Upper lobe of left lung (tissue), 6 donors: ENCODE data around the gene DMC1. TPM values are rescaled to one million over a fixed set of nuclear protein-coding genes. Genes with fewer than 3 reads are reported as not detected.

Experiments used
- ATAC-seq, 2 donors: fragments of 200-7000 bp; cut with Tn5 transposase; one replicate each; pipeline ENCODE4 v1.9.1; 2022; ENCODE audit warnings: mild to moderate bottlenecking in 2 of 2, moderate library complexity in 2 of 2; ENCODE audit not compliant: low FRiP score in 2 of 2
- DNase-seq, 2 donors: peaks; one replicate each; pipeline ENCODE4 v3.0.0-alpha.2; 2019 to 2020
- H3K27ac ChIP-seq, 4 donors: fragments of 200-600 bp; sonication (generic); one replicate each; pipeline ENCODE4 v1.5.1; 2016 to 2019
- H3K27me3 ChIP-seq, 4 donors: fragments of 200-600 bp; sonication (generic); one replicate each; pipeline ENCODE4 v1.5.1; 2017 to 2019
- H3K36me3 ChIP-seq, 4 donors: fragments of 200-600 bp; sonication (generic); one replicate each; pipeline ENCODE4 v1.5.1; 2016 to 2019
- H3K4me1 ChIP-seq, 4 donors: fragments of 200-600 bp; sonication (generic); one replicate each; pipeline ENCODE4 v1.5.1; 2018 to 2019
- H3K4me3 ChIP-seq, 4 donors: fragments of 200-600 bp; sonication (generic); one replicate each; pipeline ENCODE4 v1.5.1; 2017 to 2019; ENCODE audit warnings: mild to moderate bottlenecking in 2 of 4, moderate library complexity in 1 of 4
- H3K9me3 ChIP-seq, 4 donors: fragments of 200-600 bp; sonication (generic); one replicate each; pipeline ENCODE4 v1.5.1; 2018 to 2019
- EP300 ChIP-seq, 4 donors: sonication (generic); formaldehyde crosslinking; IDR thresholded peaks; one replicate each; pipeline ENCODE4 v1.5.1; 2017; ENCODE audit warnings: antibody characterized with exemption in 4 of 4, control low read depth in 2 of 4
- POLR2A ChIP-seq, 4 donors: fragments of 450-650 bp; IDR thresholded peaks; one replicate each; pipeline ENCODE4 v1.5.1; 2016 to 2017; ENCODE audit warnings: antibody characterized with exemption in 4 of 4, mild to moderate bottlenecking in 2 of 4
- POLR2AphosphoS5 ChIP-seq, 2 donors: sonication (generic); formaldehyde crosslinking; IDR thresholded peaks; one replicate each; pipeline ENCODE4 v1.5.1; 2017; ENCODE audit warnings: antibody characterized with exemption in 2 of 2
- WGBS, 2 donors: methylation state at CpG; one replicate each; pipeline ENCODE4 v1.1.5; 2017 to 2018; 5-methylcytosine and 5-hydroxymethylcytosine counted together
- total RNA-seq, 6 donors: library from RNA; depleted of rRNA in 4 of 6; stranded (reverse); fragments of >200 nt in 4 of 6; gene quantifications; one replicate each; pipeline versions ENCODE4 v1.1.0 to v1.2.1, GENCODE V29; 2016 to 2021
- TF ChIP-seq, protein P1 (sequence below), 6 experiments: fragments of 450-650 bp in 4 of 6; fragments of 200-600 bp in 2 of 6; sonication (generic) in 2 of 6; IDR thresholded peaks; one replicate each; pipeline ENCODE4 v1.5.1; 2016 to 2019; ENCODE audit warnings: antibody characterized with exemption in 6 of 6
- donor health status: DM: no; HTN: no; CAD: no; lungs with moderate emphysema.
- donor health status: DM: no; HTN: yes; CAD: no; lungs with severe emphysema.

DMC1 gene
- total RNA-seq, 6 donors from 2014 or later = 0.33 to 12.3 (median 1.2) TPM

DNA sequence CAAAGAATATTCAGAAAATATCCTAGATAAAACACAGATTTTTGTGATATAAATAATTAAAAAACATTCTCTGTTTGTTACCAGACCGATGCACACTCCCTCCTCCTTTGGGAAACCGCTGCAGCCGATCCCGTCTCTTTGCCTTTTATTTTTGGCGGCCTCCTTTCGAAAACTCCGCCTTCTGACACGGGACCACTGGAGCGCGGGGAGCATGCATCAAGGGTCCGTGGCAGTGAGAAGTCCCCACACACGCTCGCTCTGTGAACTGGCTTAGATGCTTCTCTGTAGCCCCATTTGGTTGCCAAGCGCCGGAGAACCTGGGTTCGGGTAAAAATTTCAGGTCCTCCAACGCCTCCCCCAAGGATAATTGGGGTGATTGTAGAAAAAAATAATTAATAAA, 80.8 kb downstream of the DMC1 start:
- H3K4me1 ChIP-seq = peaks cover 14 to 44% (median 21%) of the 10 kb centered on the region in 4 donors
- TF ChIP-seq, protein P1, sequence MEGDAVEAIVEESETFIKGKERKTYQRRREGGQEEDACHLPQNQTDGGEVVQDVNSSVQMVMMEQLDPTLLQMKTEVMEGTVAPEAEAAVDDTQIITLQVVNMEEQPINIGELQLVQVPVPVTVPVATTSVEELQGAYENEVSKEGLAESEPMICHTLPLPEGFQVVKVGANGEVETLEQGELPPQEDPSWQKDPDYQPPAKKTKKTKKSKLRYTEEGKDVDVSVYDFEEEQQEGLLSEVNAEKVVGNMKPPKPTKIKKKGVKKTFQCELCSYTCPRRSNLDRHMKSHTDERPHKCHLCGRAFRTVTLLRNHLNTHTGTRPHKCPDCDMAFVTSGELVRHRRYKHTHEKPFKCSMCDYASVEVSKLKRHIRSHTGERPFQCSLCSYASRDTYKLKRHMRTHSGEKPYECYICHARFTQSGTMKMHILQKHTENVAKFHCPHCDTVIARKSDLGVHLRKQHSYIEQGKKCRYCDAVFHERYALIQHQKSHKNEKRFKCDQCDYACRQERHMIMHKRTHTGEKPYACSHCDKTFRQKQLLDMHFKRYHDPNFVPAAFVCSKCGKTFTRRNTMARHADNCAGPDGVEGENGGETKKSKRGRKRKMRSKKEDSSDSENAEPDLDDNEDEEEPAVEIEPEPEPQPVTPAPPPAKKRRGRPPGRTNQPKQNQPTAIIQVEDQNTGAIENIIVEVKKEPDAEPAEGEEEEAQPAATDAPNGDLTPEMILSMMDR (IDR thresholded peaks at IDR 0.05) = no peak
- no peak overlapping the region for H3K4me3 ChIP-seq
- ATAC-seq = no peak
- H3K27ac ChIP-seq = no peak overlapping the region
- WGBS, 2 donors = 97 to 98% methylated on average over 17 of the region's 17 CpGs
- DNase-seq = no peak
- no peaks in the 10 kb centered on the region for H3K9me3 ChIP-seq
- H3K36me3 ChIP-seq = peaks cover 93 to 100% (median 98%) of the 10 kb centered on the region in 4 donors
- H3K27me3 ChIP-seq = no peaks in the 10 kb centered on the region

DNA sequence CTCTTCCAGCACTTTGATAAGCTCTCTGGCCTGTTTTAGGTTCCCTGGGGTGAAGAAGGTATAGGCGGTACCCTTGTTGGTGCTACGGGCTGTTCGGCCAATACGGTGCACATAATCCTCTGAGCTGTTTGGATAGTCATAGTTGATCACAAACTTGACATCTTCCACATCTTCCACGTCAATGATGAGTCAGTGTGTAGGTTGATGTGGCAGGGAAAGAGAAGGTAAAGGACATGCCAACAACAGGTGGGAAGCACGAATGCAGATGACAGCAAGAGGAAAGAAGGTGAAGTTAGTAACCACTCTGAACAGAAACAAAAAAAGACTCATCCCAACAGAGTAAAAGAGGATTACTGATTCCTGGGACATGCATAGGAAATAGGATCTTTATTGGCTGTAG, 82.0 kb downstream of the DMC1 start:
- Histone ChIP-seq H3K4me1 (peaks cover 14 to 40% (median 19%) of the 10 kb centered on the region in 4 donors), H3K36me3 (peaks cover 92 to 100% (median 97%) of the 10 kb centered on the region in 4 donors), H3K27ac (no peak overlapping the region), H3K9me3 (no peaks in the 10 kb centered on the region), H3K27me3 (no peaks in the 10 kb centered on the region), H3K4me3 (no peak overlapping the region)
- no peak for DNase-seq
- WGBS, 2 donors = 90 to 93% methylated on average over 6 of the region's 6 CpGs
- no peak for ATAC-seq
- TF ChIP-seq, protein P1 (IDR thresholded peaks at IDR 0.05) = no peak
- TF ChIP-seq POLR2A (IDR thresholded peaks at IDR 0.05) (no peak), EP300 (IDR thresholded peaks at IDR 0.05) (no peak), POLR2AphosphoS5 (IDR thresholded peaks at IDR 0.05) (no peak)

DNA sequence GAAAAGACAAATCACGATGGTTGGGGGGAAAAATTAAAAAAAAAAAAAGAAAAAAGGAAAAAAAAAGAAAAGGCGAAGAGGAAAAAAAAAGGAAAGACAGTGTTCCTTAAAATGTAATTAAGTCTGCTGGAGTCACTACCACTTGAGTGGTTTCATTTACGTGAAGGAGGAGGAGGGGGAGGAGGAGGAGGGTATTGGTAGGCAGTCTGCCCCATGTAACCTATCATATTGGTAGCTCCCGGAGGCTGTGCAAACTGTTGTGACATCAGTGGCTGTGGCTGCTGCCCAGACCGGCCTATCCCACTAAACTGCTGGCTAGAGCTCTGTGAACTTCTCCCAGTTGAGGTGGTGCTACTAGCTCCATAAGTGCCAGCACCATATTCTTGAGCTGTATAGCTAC, 84.2 kb downstream of the DMC1 start:
- H3K9me3 ChIP-seq = no peaks in the 10 kb centered on the region
- H3K27ac ChIP-seq = peak overlapping the region in 1 of 4 donors; percentile 30
- peaks cover 5 to 22% (median 7%) of the 10 kb centered on the region in 4 donors for H3K4me1 ChIP-seq
- H3K4me3 ChIP-seq = no peak overlapping the region
- DNase-seq = peak in 1 of 2 donors; percentile 78
- TF ChIP-seq POLR2A (IDR thresholded peaks at IDR 0.05) = no peak
- no peak for TF ChIP-seq EP300 (IDR thresholded peaks at IDR 0.05)
- TF ChIP-seq, protein P1 (IDR thresholded peaks at IDR 0.05) = no peak
- TF ChIP-seq POLR2AphosphoS5 (IDR thresholded peaks at IDR 0.05) = no peak
- no peaks in the 10 kb centered on the region for H3K27me3 ChIP-seq
- WGBS, 2 donors = 42 to 65% methylated on average over 4 to 5 of the region's 5 CpGs
- ATAC-seq = peak; percentile 42 to 60
- H3K36me3 ChIP-seq = peaks cover 78 to 100% (median 91%) of the 10 kb centered on the region in 4 donors

DNA sequence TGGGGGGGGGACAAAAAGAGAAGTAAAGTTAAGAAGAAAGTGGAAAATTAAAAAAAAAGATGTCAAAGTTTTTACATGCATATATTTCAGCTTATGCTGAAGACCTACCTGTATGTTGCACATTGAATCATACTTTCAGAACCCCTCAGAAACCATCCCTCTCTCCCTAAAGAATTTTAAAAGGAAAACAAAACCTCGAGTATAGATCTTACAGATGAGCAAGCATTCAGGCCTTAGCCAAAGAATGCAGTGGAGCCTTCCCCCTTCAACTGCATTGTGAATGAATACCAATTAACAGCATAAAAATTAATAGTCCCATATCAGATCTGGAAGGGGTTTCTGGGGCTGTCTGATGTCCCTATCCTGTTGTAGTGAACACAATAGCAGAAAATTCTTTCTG, 85.7 kb downstream of the DMC1 start:
- Histone ChIP-seq H3K9me3 (no peaks in the 10 kb centered on the region), H3K4me1 (peaks cover 0 to 13% (median 3%) of the 10 kb centered on the region in 4 donors), H3K4me3 (no peak overlapping the region), H3K27me3 (no peaks in the 10 kb centered on the region), H3K27ac (no peak overlapping the region), H3K36me3 (peaks cover 65 to 99% (median 78%) of the 10 kb centered on the region in 4 donors)
- no peak for ATAC-seq
- no peak for DNase-seq
- WGBS, 2 donors = 81 to 83% methylated on average over 1 of the region's 1 CpG
- TF ChIP-seq POLR2AphosphoS5 (IDR thresholded peaks at IDR 0.05) (no peak), POLR2A (IDR thresholded peaks at IDR 0.05) (no peak), EP300 (IDR thresholded peaks at IDR 0.05) (no peak)
- TF ChIP-seq, protein P1 (IDR thresholded peaks at IDR 0.05) = no peak

DNA sequence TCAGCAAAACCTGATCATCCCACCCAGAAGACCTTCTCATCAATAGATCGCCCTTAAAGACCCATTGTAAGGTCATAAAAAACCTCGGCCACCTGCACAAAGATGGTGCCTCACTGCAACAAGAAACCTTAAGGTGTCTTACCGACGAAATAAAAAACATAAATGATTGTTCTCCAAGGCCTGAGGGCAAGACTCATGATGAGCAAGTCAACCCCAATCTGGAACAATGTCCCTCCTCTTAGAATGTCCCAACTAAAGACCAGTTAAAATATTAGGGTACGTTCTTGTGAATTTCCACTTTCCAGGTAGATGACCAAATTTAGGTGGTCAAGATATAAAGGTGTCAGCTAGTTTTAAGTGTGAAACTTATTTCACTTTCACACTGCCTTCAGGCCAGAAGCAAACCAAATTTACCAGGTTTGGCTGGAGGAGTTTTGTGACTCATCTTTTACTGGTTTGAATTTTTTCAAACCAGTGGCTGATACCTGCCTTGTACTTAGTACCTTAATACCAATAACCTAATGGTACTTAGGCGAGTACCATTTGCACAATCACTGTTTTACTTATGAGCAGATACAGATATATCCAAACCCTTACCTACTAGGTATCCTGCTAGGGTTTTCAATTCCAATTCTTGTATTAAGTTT, 87.2 kb downstream of the DMC1 start:
- Histone ChIP-seq H3K4me3 (no peak overlapping the region), H3K27me3 (no peaks in the 10 kb centered on the region), H3K36me3 (peaks cover 52 to 88% (median 63%) of the 10 kb centered on the region in 4 donors), H3K9me3 (no peaks in the 10 kb centered on the region), H3K4me1 (peaks cover 0 to 8% (median 0%) of the 10 kb centered on the region in 4 donors), H3K27ac (no peak overlapping the region)
- WGBS, 2 donors = 94 to 97% methylated on average over 6 of the region's 6 CpGs
- no peak for TF ChIP-seq POLR2A (IDR thresholded peaks at IDR 0.05)
- TF ChIP-seq EP300 (IDR thresholded peaks at IDR 0.05) = no peak
- TF ChIP-seq, protein P1 (IDR thresholded peaks at IDR 0.05) = no peak
- no peak for TF ChIP-seq POLR2AphosphoS5 (IDR thresholded peaks at IDR 0.05)
- DNase-seq (no peak), ATAC-seq (no peak)
